HCT116 (cell line): ENCODE data around the gene ENTHD1. TPM values are rescaled to one million over a fixed set of nuclear protein-coding genes. Genes with fewer than 3 reads are reported as not detected.

ENCODE experiments used
- ATAC-seq: fragments of 200-7000 bp; cut with Tn5 transposase; 2 replicates; pipeline ENCODE4 v1.9.1; 2020; ENCODE audit warnings: mild to moderate bottlenecking, moderate library complexity
- BruUV-seq: library from RNA; stranded (reverse); fragments of 400-500 nt; replicated peaks from 2 replicates; lab custom pipeline; 2021; lab: Mats Ljungman, UMichigan
- CTCF ChIA-PET: fragments of 300-600 bp; sonication (Branson Sonifier 250); formaldehyde crosslinking; loops from one replicate; lab custom pipeline; 2021; ENCODE audit warnings: antibody characterized with exemption; lab: Charles Lee
- POLR2A ChIA-PET: fragments of 300-600, 350-600 bp; sonication (Branson Sonifier 250); formaldehyde crosslinking; loops from one replicate; lab custom pipeline; 2021; ENCODE audit warnings: antibody characterized with exemption; lab: Charles Lee
- RAD21 ChIA-PET, 2 experiments: fragments of 300-600 bp; sonication (Branson Sonifier 250); formaldehyde crosslinking; loops; one replicate each; lab custom pipeline; 2023; ENCODE audit warnings: low total read pairs in 2 of 2; ENCODE audit not compliant: uncharacterized antibody in 2 of 2, unreplicated experiment in 2 of 2, low non-redundant PET in 1 of 2; lab: Charles Lee
- DNase-seq: peaks from one replicate; pipeline ENCODE4 v3.0.0-alpha.2; 2010; ENCODE audit warnings: low read depth, low spot score
- H2AFZ ChIP-seq: fragments of 200-600 bp; shearing (Covaris generic), sonication (generic); 2 replicates; pipeline ENCODE4 v1.6.1; 2017; ENCODE audit warnings: low read depth, mixed run types, mixed read lengths, antibody characterized with exemption, low read length; ENCODE audit not compliant: poor library complexity, severe bottlenecking
- H3K27ac ChIP-seq: 2 replicates; pipeline ENCODE4 v1.5.1; 2012; ENCODE audit warnings: low read depth, low read length
- H3K27me3 ChIP-seq: fragments of 200-600 bp; sonication (generic); 2 replicates; pipeline ENCODE4 v1.6.1; 2016; ENCODE audit warnings: mixed run types, low read length, mixed read lengths; ENCODE audit not compliant: insufficient read depth
- H3K36me3 ChIP-seq, 2 experiments: fragments of 200-500 bp in 1 of 2; fragments of 200-600 bp in 1 of 2; sonication (Bioruptor generic) in 1 of 2; sonication (generic) in 1 of 2; 2 replicates each; pipeline versions ENCODE4 v1.5.1 to v1.6.1; 2014 to 2016; ENCODE audit warnings: low read length in 2 of 2, inconsistent platforms in 1 of 2, mixed read lengths in 1 of 2, mixed run types in 1 of 2; ENCODE audit not compliant: insufficient read depth in 2 of 2, control insufficient read depth in 1 of 2
- H3K4me1 ChIP-seq, 2 experiments: fragments of 200-600 bp in 1 of 2; sonication (generic) in 1 of 2; 2 replicates each; pipeline versions ENCODE4 v1.5.1 to v1.6.1; 2012 to 2017; ENCODE audit warnings: low read length in 2 of 2, inconsistent platforms in 1 of 2, mild to moderate bottlenecking in 1 of 2, mixed read lengths in 1 of 2, mixed run types in 1 of 2, moderate library complexity in 1 of 2; ENCODE audit not compliant: insufficient read depth in 2 of 2, control insufficient read depth in 1 of 2
- H3K4me2 ChIP-seq: fragments of 200-600 bp; sonication (generic); 2 replicates; pipeline ENCODE4 v1.6.1; 2017; ENCODE audit warnings: mixed run types, low read length, mixed read lengths
- H3K4me3 ChIP-seq, 2 experiments: fragments of 200-600 bp in 1 of 2; sonication (generic) in 1 of 2; replicated peaks in 1 of 2; 2 replicates each; pipeline ENCODE4 v1.5.1; 2011 to 2016; ENCODE audit warnings: low read length in 2 of 2, control low read depth in 1 of 2, low read depth in 1 of 2, mild to moderate bottlenecking in 1 of 2, mixed read lengths in 1 of 2, mixed run types in 1 of 2
- H3K79me2 ChIP-seq: fragments of 200-600 bp; sonication (generic); 2 replicates; pipeline ENCODE4 v1.6.1; 2017; ENCODE audit warnings: mild to moderate bottlenecking, mixed run types, low read length, moderate library complexity, mixed read lengths; ENCODE audit not compliant: insufficient read depth
- H3K9ac ChIP-seq: fragments of 200-600 bp; sonication (generic); 2 replicates; pipeline ENCODE4 v1.6.1; 2016; ENCODE audit warnings: low read length, mixed read lengths
- H3K9me2 ChIP-seq: fragments of 200-600 bp; sonication (generic), shearing (Covaris generic); 2 replicates; pipeline ENCODE4 v1.6.1; 2017; ENCODE audit warnings: mixed run types, mild to moderate bottlenecking, moderate library complexity; ENCODE audit not compliant: insufficient read depth
- H3K9me3 ChIP-seq, 2 experiments: fragments of 200-500 bp in 1 of 2; fragments of 200-600 bp in 1 of 2; sonication (Bioruptor generic) in 1 of 2; sonication (generic) in 1 of 2; 2 replicates each; pipeline ENCODE4 v1.6.1; 2014 to 2017; ENCODE audit warnings: low read length in 2 of 2, mixed read lengths in 2 of 2, inconsistent platforms in 1 of 2, low read depth in 1 of 2, mild to moderate bottlenecking in 1 of 2, mixed run types in 1 of 2, moderate library complexity in 1 of 2; ENCODE audit not compliant: control insufficient read depth in 1 of 2, insufficient read depth in 1 of 2
- H4K20me1 ChIP-seq: fragments of 200-600 bp; sonication (generic), shearing (Covaris generic); 2 replicates; pipeline ENCODE4 v1.6.1; 2017; ENCODE audit warnings: mixed run types, mild to moderate bottlenecking, moderate library complexity; ENCODE audit not compliant: insufficient read depth
- CBX3 ChIP-seq: IDR thresholded peaks from 2 replicates; pipeline ENCODE4 v1.6.1; 2012; ENCODE audit warnings: low read depth
- ELF1 ChIP-seq: IDR thresholded peaks from 2 replicates; pipeline ENCODE4 v1.6.1; 2012; ENCODE audit warnings: low read depth, borderline replicate concordance
- RAD21 ChIP-seq: IDR thresholded peaks from 2 replicates; pipeline ENCODE4 v1.6.1; 2012; ENCODE audit warnings: low read depth, mild to moderate bottlenecking
- TCF7L2 ChIP-seq: IDR thresholded peaks from 2 replicates; pipeline ENCODE4 v1.7.0; 2011; ENCODE audit warnings: borderline replicate concordance, inconsistent platforms; ENCODE audit not compliant: insufficient read depth, insufficient read length; ENCODE audit errors: extremely low read depth
- ZNF274 ChIP-seq: fragments of 200-500 bp; sonication (Bioruptor generic); IDR thresholded peaks from 2 replicates; pipeline ENCODE4 v1.6.1; 2014; ENCODE audit warnings: mild to moderate bottlenecking, low read depth, low read length, inconsistent platforms
- intact Hi-C: fragments of 100-400 bp; cut with micrococcal nuclease; formaldehyde crosslinking; loops from 2 replicates; pipeline ENCODE4 v1.10.0; 2022
- total RNA-seq: library from RNA; stranded (reverse); gene quantifications from one replicate; pipeline ENCODE4 v1.2.1, GENCODE V29; 2021; ENCODE audit not compliant: unreplicated experiment
- TF ChIP-seq, protein P1 (sequence below): IDR thresholded peaks from 2 replicates; pipeline ENCODE4 v1.6.1; 2012; ENCODE audit warnings: low read depth

ENTHD1 gene
- total RNA-seq, 1 experiment from 2014 or later, result not detected

DNA sequence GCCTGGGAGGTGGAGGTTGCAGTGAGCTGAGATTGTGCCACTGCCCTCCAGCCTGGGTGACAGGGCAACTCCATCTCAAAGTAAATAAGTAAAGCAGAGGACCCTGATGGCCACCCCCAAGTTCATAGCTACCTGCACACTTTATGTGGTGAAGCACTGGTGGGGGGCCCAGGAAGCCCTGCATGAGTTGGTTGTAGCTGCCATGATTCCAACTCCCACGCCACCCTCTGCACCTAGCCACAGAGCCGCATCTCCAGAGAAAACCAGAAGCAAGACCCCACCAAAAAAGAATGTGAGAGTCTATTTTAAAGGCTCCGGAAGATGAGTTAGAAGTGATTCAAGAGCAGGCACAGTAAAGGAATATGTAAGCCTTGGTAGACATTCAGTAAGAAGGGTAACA lies 46.3 kb upstream of the ENTHD1 start:
- intact Hi-C loops, result loop anchor here (10.0 kb wide), 2 partner anchors 405 kb away; partner anchors contain the start of genes ADSL and RPS19BP1
- no peak for TF ChIP-seq RAD21
- TF ChIP-seq, protein P1, sequence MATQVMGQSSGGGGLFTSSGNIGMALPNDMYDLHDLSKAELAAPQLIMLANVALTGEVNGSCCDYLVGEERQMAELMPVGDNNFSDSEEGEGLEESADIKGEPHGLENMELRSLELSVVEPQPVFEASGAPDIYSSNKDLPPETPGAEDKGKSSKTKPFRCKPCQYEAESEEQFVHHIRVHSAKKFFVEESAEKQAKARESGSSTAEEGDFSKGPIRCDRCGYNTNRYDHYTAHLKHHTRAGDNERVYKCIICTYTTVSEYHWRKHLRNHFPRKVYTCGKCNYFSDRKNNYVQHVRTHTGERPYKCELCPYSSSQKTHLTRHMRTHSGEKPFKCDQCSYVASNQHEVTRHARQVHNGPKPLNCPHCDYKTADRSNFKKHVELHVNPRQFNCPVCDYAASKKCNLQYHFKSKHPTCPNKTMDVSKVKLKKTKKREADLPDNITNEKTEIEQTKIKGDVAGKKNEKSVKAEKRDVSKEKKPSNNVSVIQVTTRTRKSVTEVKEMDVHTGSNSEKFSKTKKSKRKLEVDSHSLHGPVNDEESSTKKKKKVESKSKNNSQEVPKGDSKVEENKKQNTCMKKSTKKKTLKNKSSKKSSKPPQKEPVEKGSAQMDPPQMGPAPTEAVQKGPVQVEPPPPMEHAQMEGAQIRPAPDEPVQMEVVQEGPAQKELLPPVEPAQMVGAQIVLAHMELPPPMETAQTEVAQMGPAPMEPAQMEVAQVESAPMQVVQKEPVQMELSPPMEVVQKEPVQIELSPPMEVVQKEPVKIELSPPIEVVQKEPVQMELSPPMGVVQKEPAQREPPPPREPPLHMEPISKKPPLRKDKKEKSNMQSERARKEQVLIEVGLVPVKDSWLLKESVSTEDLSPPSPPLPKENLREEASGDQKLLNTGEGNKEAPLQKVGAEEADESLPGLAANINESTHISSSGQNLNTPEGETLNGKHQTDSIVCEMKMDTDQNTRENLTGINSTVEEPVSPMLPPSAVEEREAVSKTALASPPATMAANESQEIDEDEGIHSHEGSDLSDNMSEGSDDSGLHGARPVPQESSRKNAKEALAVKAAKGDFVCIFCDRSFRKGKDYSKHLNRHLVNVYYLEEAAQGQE, result no peak
- TF ChIP-seq CBX3, result no peak
- TF ChIP-seq ELF1, result no peak
- no peak for TF ChIP-seq TCF7L2
- no peak for TF ChIP-seq ZNF274
- no peaks in the 10 kb centered on the region for H3K36me3 ChIP-seq
- no peak overlapping the region for H3K4me3 ChIP-seq
- ATAC-seq, result no peak
- H3K4me1 ChIP-seq, result no peaks in the 10 kb centered on the region
- H3K9ac ChIP-seq, result no peak overlapping the region
- H3K4me2 ChIP-seq, result no peak overlapping the region
- DNase-seq, result no peak
- no peak overlapping the region for H2AFZ ChIP-seq
- CTCF ChIA-PET, result no interaction called here
- POLR2A ChIA-PET, result no interaction called here
- H3K27me3 ChIP-seq, result peaks cover 35% of the 10 kb centered on the region
- no peaks in the 10 kb centered on the region for H3K79me2 ChIP-seq
- RAD21 ChIA-PET, result no interaction called here
- no peaks in the 10 kb centered on the region for H3K9me2 ChIP-seq
- H3K9me3 ChIP-seq, result no peaks in the 10 kb centered on the region
- BruUV-seq, result no TSS peak
- no peak overlapping the region for H3K27ac ChIP-seq
- H4K20me1 ChIP-seq, result no peaks in the 10 kb centered on the region
